Measurements from ENCODE around the gene ANKRD55.
"Not testable (repeated sequence)": the region's sequence is repeated elsewhere in the genome, so short reads cannot be mapped to it uniquely, and the experiment has no call there.

ANKRD55 gene

GRCh38 chr5:56144211-56144610 is 88.9 kb downstream of the ANKRD55 start:
- DNase-seq (ENCODE audit: low read depth): no peak

GRCh38 chr5:56143373-56143714 is 89.8 kb downstream of the ANKRD55 start:
- no peak for DNase-seq (ENCODE audit: low read depth)

- no peak for DNase-seq (ENCODE audit: low read depth)
Observed at GRCh38 chr5:56142614-56143372, 90.3 kb downstream of the ANKRD55 start.

GRCh38 chr5:56142233-56142613 is 90.9 kb downstream of the ANKRD55 start:
- no peak for DNase-seq (ENCODE audit: low read depth)

GRCh38 chr5:56140073-56140472 is 93.1 kb downstream of the ANKRD55 start:
- DNase-seq (ENCODE audit: low read depth): no peak

- DNase-seq (ENCODE audit: low read depth): no peak
Observed at GRCh38 chr5:56130664-56131063, 102.5 kb downstream of the ANKRD55 start.

GRCh38 chr5:56129288-56129687 is 103.8 kb downstream of the ANKRD55 start:
- no peak for DNase-seq (ENCODE audit: low read depth)

GRCh38 chr5:56128113-56128512 is 105.0 kb downstream of the ANKRD55 start:
- no peak for DNase-seq (ENCODE audit: low read depth)

GRCh38 chr5:56126487-56127179 is 106.5 kb downstream of the ANKRD55 start:
- no peak for DNase-seq (ENCODE audit: low read depth)

GRCh38 chr5:56123531-56124243 is 109.4 kb downstream of the ANKRD55 start:
- peak; percentile 95 for DNase-seq (ENCODE audit: low read depth)

- not testable (repeated sequence) for DNase-seq (ENCODE audit: low read depth)
Observed at GRCh38 chr5:56122360-56122985, 110.7 kb downstream of the ANKRD55 start.

GRCh38 chr5:56119050-56119449 is 114.1 kb downstream of the ANKRD55 start:
- DNase-seq (ENCODE audit: low read depth): no peak

- DNase-seq (ENCODE audit: low read depth): no peak
Observed at GRCh38 chr5:56116599-56117141, 116.5 kb downstream of the ANKRD55 start.

GRCh38 chr5:56115589-56115988 is 117.5 kb downstream of the ANKRD55 start:
- no peak for DNase-seq (ENCODE audit: low read depth)

GRCh38 chr5:56112526-56113121 is 120.5 kb downstream of the ANKRD55 start:
- DNase-seq (ENCODE audit: low read depth): no peak

- DNase-seq (ENCODE audit: low read depth): no peak
Observed at GRCh38 chr5:56111404-56111781, 121.7 kb downstream of the ANKRD55 start.

- no peak for DNase-seq (ENCODE audit: low read depth)
Observed at GRCh38 chr5:56110646-56111403, 122.3 kb downstream of the ANKRD55 start.

- DNase-seq (ENCODE audit: low read depth): no peak
Observed at GRCh38 chr5:56108246-56108645, 124.9 kb downstream of the ANKRD55 start.

GRCh38 chr5:56106837-56107236 is 126.3 kb downstream of the ANKRD55 start:
- no peak for DNase-seq (ENCODE audit: low read depth)

GRCh38 chr5:56105511-56106291 is 127.4 kb downstream of the ANKRD55 start:
- DNase-seq (ENCODE audit: low read depth): no peak

All from GM04503 (cell line).